HCT116 (cell line): Measurements from ENCODE around the gene SLC25A51.

ENCODE experiments used
- CEBPB ChIP-seq: IDR thresholded peaks from 2 replicates; pipeline ENCODE4 v1.6.1; 2012; ENCODE audit warnings: low read depth
- CTCF ChIP-seq, 3 experiments: fragments of 200-600 bp in 1 of 3; sonication (generic) in 1 of 3; IDR thresholded peaks in 2 of 3; conservative IDR thresholded peaks in 1 of 3; 2 replicates each; pipeline ENCODE4 v1.5.1; 2012 to 2017; ENCODE audit warnings: low read depth in 2 of 3, low read length in 2 of 3, antibody characterized with exemption in 1 of 3, borderline replicate concordance in 1 of 3, control low read depth in 1 of 3, mild to moderate bottlenecking in 1 of 3, mixed read lengths in 1 of 3, mixed run types in 1 of 3, moderate library complexity in 1 of 3; ENCODE audit not compliant: insufficient read depth in 1 of 3
- ELF1 ChIP-seq: IDR thresholded peaks from 2 replicates; pipeline ENCODE4 v1.6.1; 2012; ENCODE audit warnings: low read depth, borderline replicate concordance
- EZH2 ChIP-seq: fragments of 200-600 bp; sonication (generic); IDR thresholded peaks from 2 replicates; pipeline ENCODE4 v1.6.1; 2017; ENCODE audit warnings: antibody characterized with exemption, mixed run types
- EZH2phosphoT487 ChIP-seq: fragments of 200-600 bp; IDR thresholded peaks from 2 replicates; pipeline ENCODE4 v1.6.1; 2018; ENCODE audit warnings: antibody characterized with exemption, borderline replicate concordance
- POLR2AphosphoS5 ChIP-seq: IDR thresholded peaks from 2 replicates; pipeline ENCODE4 v1.6.1; 2011; ENCODE audit warnings: mild to moderate bottlenecking, low read depth, low read length, moderate library complexity
- REST ChIP-seq: IDR thresholded peaks from 2 replicates; pipeline ENCODE4 v1.6.1; 2012; ENCODE audit warnings: low read depth
- TCF7L2 ChIP-seq: IDR thresholded peaks from 2 replicates; pipeline ENCODE4 v1.7.0; 2011; ENCODE audit warnings: borderline replicate concordance, inconsistent platforms; ENCODE audit not compliant: insufficient read depth, insufficient read length; ENCODE audit errors: extremely low read depth
- YY1 ChIP-seq: IDR thresholded peaks from 2 replicates; pipeline ENCODE4 v1.6.1; 2011; ENCODE audit warnings: low read length, low read depth, moderate library complexity, mild to moderate bottlenecking; ENCODE audit not compliant: insufficient replicate concordance; ENCODE audit errors: extremely low read depth
- ZBTB33 ChIP-seq: IDR thresholded peaks from 2 replicates; pipeline ENCODE4 v1.6.1; 2011; ENCODE audit warnings: mild to moderate bottlenecking, low read length, moderate library complexity; ENCODE audit not compliant: insufficient replicate concordance; ENCODE audit errors: extremely low read depth
- ZNF274 ChIP-seq: fragments of 200-500 bp; sonication (Bioruptor generic); IDR thresholded peaks from 2 replicates; pipeline ENCODE4 v1.6.1; 2014; ENCODE audit warnings: mild to moderate bottlenecking, low read depth, low read length, inconsistent platforms

GRCh38 chr9:37937366-37937765 is 33.4 kb upstream of the SLC25A51 start:
- no peak for TF ChIP-seq ELF1
- no peak for TF ChIP-seq TCF7L2
- TF ChIP-seq POLR2AphosphoS5: no peak
- no peak for TF ChIP-seq CTCF (IDR thresholded peaks at IDR 0.05 in 2 of 3, conservative IDR thresholded peaks at IDR 0.05 in 1 of 3; ENCODE audit: borderline replicate concordance in 1 of 3, insufficient read depth in 1 of 3, low read depth in 2 of 3, low read length in 2 of 3)
- TF ChIP-seq REST: no peak
- TF ChIP-seq EZH2: no peak
- no peak for TF ChIP-seq YY1
- TF ChIP-seq CEBPB: no peak
- no peak for TF ChIP-seq ZNF274
- no peak for TF ChIP-seq EZH2phosphoT487
- TF ChIP-seq ZBTB33: no peak
